Ascending aorta (tissue), 2 donors: ENCODE data around the gene FGD6. TPM values are rescaled to one million over a fixed set of nuclear protein-coding genes. Genes with fewer than 3 reads are reported as not detected.

Experiments
- DNase-seq, 2 donors: peaks; one replicate each; pipeline ENCODE4 v3.0.0-alpha.2; 2019; ENCODE audit warnings: low spot score in 2 of 2
- H3K27ac ChIP-seq, 2 donors: fragments of 200-600 bp; sonication (generic); one replicate each; pipeline ENCODE4 v1.5.1; 2016 to 2017; ENCODE audit warnings: mild to moderate bottlenecking in 1 of 2
- H3K27me3 ChIP-seq: fragments of 200-600 bp; sonication (generic); one replicate; pipeline ENCODE4 v1.5.1; 2017
- H3K36me3 ChIP-seq, 2 donors: fragments of 200-600 bp; sonication (generic); one replicate each; pipeline ENCODE4 v1.5.1; 2016
- H3K4me1 ChIP-seq, 2 donors: fragments of 200-600 bp; sonication (generic); one replicate each; pipeline ENCODE4 v1.5.1; 2016 to 2017; ENCODE audit warnings: mild to moderate bottlenecking in 1 of 2
- H3K4me3 ChIP-seq, 2 donors: fragments of 200-600 bp; sonication (generic); one replicate each; pipeline ENCODE4 v1.5.1; 2016 to 2017; ENCODE audit warnings: mild to moderate bottlenecking in 1 of 2
- H3K9me3 ChIP-seq, 2 donors: fragments of 200-600 bp; sonication (generic); one replicate each; pipeline ENCODE4 v1.5.1; 2016
- CTCF ChIP-seq, 3 experiments: fragments of 200-600 bp in 2 of 3; fragments of 450-650 bp in 1 of 3; sonication (generic) in 2 of 3; IDR thresholded peaks; one replicate each; pipeline ENCODE4 v1.5.1; 2016 to 2019; ENCODE audit warnings: antibody characterized with exemption in 3 of 3, mild to moderate bottlenecking in 1 of 3, moderate library complexity in 1 of 3
- intact Hi-C: fragments of 100-400 bp; cut with DNase I; formaldehyde crosslinking; loops from one replicate; pipeline ENCODE4 v1.15.1; 2023
- total RNA-seq: library from RNA; depleted of rRNA; stranded (reverse); fragments of >200 nt; gene quantifications from one replicate; pipeline ENCODE4 v1.1.0, GENCODE V29; 2016

FGD6 gene
- total RNA-seq, 1 donor from 2014 or later: 2.0 TPM

GRCh38 chr12:95259368-95259767, 42.1 kb upstream of the FGD6 start:
- H3K27me3 ChIP-seq: no peaks in the 10 kb centered on the region
- intact Hi-C loops: no loop called here
- H3K9me3 ChIP-seq: no peaks in the 10 kb centered on the region
- no peak for DNase-seq
- no peak overlapping the region for H3K27ac ChIP-seq
- peaks cover 0 to 8% of the 10 kb centered on the region in 2 donors for H3K4me1 ChIP-seq
- H3K4me3 ChIP-seq: no peak overlapping the region
- TF ChIP-seq CTCF (IDR thresholded peaks at IDR 0.05): no peak
- peaks cover 25 to 66% of the 10 kb centered on the region in 2 donors for H3K36me3 ChIP-seq

GRCh38 chr12:95258803-95259202, 41.5 kb upstream of the FGD6 start:
- H3K9me3 ChIP-seq: no peaks in the 10 kb centered on the region
- no peak for DNase-seq
- no peak overlapping the region for H3K4me3 ChIP-seq
- H3K4me1 ChIP-seq: peaks cover 0 to 8% of the 10 kb centered on the region in 2 donors
- H3K27ac ChIP-seq: no peak overlapping the region
- intact Hi-C loops: no loop called here
- no peak for TF ChIP-seq CTCF (IDR thresholded peaks at IDR 0.05)
- peaks cover 28 to 72% of the 10 kb centered on the region in 2 donors for H3K36me3 ChIP-seq
- no peaks in the 10 kb centered on the region for H3K27me3 ChIP-seq

- H3K9me3 ChIP-seq: no peaks in the 10 kb centered on the region
- H3K36me3 ChIP-seq: peaks cover 26 to 72% of the 10 kb centered on the region in 2 donors
- peaks cover 0 to 8% of the 10 kb centered on the region in 2 donors for H3K4me1 ChIP-seq
- no peak overlapping the region for H3K27ac ChIP-seq
- TF ChIP-seq CTCF (IDR thresholded peaks at IDR 0.05): no peak
- DNase-seq: no peak
- intact Hi-C loops: no loop called here
- no peak overlapping the region for H3K4me3 ChIP-seq
- H3K27me3 ChIP-seq: no peaks in the 10 kb centered on the region
These were observed 40.9 kb upstream of the FGD6 start for GRCh38 chr12:95258151-95258550.

DNA sequence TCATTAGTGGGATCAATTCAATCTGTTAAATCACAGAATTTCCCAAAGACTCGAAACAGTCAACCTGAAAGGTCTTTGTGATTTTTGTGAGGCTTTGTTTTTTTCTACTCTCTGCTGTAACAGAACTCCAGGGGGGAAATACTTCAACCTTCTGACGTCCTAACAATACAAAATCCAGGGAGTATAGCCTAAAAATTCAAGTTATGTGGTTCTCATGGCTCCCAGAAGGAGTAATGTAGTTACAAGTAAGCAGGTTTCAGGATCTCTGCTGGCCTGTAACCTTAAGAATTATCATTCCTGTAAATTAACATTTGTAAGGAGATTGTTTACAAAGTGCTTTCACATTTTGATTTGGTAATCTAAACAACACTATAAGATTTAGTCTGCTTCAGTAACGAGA, 40.3 kb upstream of the FGD6 start:
- no peak overlapping the region for H3K4me3 ChIP-seq
- intact Hi-C loops: no loop called here
- H3K4me1 ChIP-seq: peaks cover 0 to 8% of the 10 kb centered on the region in 2 donors
- no peak for DNase-seq
- TF ChIP-seq CTCF (IDR thresholded peaks at IDR 0.05): no peak
- H3K27ac ChIP-seq: no peak overlapping the region
- no peaks in the 10 kb centered on the region for H3K9me3 ChIP-seq
- peaks cover 23 to 72% of the 10 kb centered on the region in 2 donors for H3K36me3 ChIP-seq
- H3K27me3 ChIP-seq: no peaks in the 10 kb centered on the region

DNA sequence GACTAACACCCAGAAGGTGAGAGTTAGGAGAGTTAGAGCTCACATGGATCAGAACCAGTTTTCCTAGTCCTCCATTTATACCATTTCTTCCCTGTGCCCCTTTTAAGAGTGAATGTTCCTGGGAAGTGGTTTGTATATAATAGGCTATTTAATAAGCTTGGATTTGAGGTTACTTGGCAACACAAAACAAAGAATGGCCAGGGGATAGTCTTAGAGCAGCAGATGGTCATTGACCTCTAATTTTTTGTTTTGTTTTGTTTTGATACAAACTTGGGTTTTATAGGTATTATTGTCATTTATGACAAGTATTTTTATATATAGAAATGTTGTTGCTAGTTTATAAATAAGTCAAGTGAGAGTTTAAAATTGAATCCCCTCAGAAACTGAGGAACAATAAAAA, 36.1 kb upstream of the FGD6 start:
- Histone ChIP-seq H3K27me3 (no peaks in the 10 kb centered on the region), H3K36me3 (peaks cover 23 to 61% of the 10 kb centered on the region in 2 donors), H3K4me1 (peaks cover 0 to 6% of the 10 kb centered on the region in 2 donors), H3K27ac (no peak overlapping the region), H3K9me3 (no peaks in the 10 kb centered on the region), H3K4me3 (no peak overlapping the region)
- TF ChIP-seq CTCF (IDR thresholded peaks at IDR 0.05): no peak
- intact Hi-C loops: loop anchor here (5.0 kb wide), 1 partner anchor 36 kb away; the partner anchor contains the start of genes FGD6 and VEZT
- no peak for DNase-seq
